ENCODE data around the gene C1orf21. TPM values are rescaled to one million over a fixed set of nuclear protein-coding genes. Genes with fewer than 3 reads are reported as not detected.

Gene C1orf21
- total RNA-seq, 4 donors from 2014 or later: 30.6 to 61.7 (median 43.0) TPM

- 56 to 58% methylated on average over 3 of the region's 3 CpGs for WGBS, 2 donors
- H3K4me3 ChIP-seq: no peak overlapping the region
Observed at GRCh38 chr1:184409011-184409410, 22.2 kb downstream of the C1orf21 start.

GRCh38 chr1:184412472-184412871, 25.6 kb downstream of the C1orf21 start:
- Histone ChIP-seq H3K4me1 (peaks cover 0 to 34% (median 5%) of the 10 kb centered on the region in 4 donors), H3K27me3 (no peaks in the 10 kb centered on the region), H3K36me3 (no peaks in the 10 kb centered on the region), H3K9me3 (no peaks in the 10 kb centered on the region), H3K4me3 (no peak overlapping the region), H3K27ac (no peak overlapping the region)
- 100% methylated on average over 1 of the region's 1 CpG for WGBS, 2 donors
- TF ChIP-seq CTCF (IDR thresholded peaks at IDR 0.05): no peak
- no peak for TF ChIP-seq EP300 (IDR thresholded peaks at IDR 0.05)
- no peak for TF ChIP-seq POLR2A (IDR thresholded peaks at IDR 0.05)
- DNase-seq (ENCODE audit: low spot score in 2 of 2): no peak

More at GRCh38 chr1:184409011-184409410, 22.2 kb downstream of the C1orf21 start:
- no peaks in the 10 kb centered on the region for H3K27me3 ChIP-seq
- no peaks in the 10 kb centered on the region for H3K9me3 ChIP-seq
- DNase-seq (ENCODE audit: low spot score in 2 of 2): no peak
- H3K27ac ChIP-seq: peak overlapping the region in 1 of 4 donors; percentile 5
- TF ChIP-seq EP300 (IDR thresholded peaks at IDR 0.05): no peak
- no peaks in the 10 kb centered on the region for H3K36me3 ChIP-seq
- H3K4me1 ChIP-seq: peaks cover 0 to 60% (median 7%) of the 10 kb centered on the region in 4 donors

- H3K27me3 ChIP-seq: no peaks in the 10 kb centered on the region
- no peaks in the 10 kb centered on the region for H3K9me3 ChIP-seq
- no peak overlapping the region for H3K27ac ChIP-seq
- no peak for DNase-seq (ENCODE audit: low spot score in 2 of 2)
- no peak overlapping the region for H3K4me3 ChIP-seq
- no peaks in the 10 kb centered on the region for H3K36me3 ChIP-seq
- 50 to 57% methylated on average over 2 of the region's 2 CpGs for WGBS, 2 donors
- H3K4me1 ChIP-seq: peaks cover 0 to 44% (median 0%) of the 10 kb centered on the region in 4 donors
- TF ChIP-seq CTCF (IDR thresholded peaks at IDR 0.05) (no peak), EP300 (IDR thresholded peaks at IDR 0.05) (no peak), POLR2A (IDR thresholded peaks at IDR 0.05) (no peak)
Observed at GRCh38 chr1:184416481-184416880, 29.7 kb downstream of the C1orf21 start.

GRCh38 chr1:184416946-184417345, 30.1 kb downstream of the C1orf21 start:
- whole genome bisulfite sequencing, 2 donors: 57 to 60% methylated on average over 3 of the region's 3 CpGs
- no peaks in the 10 kb centered on the region for H3K9me3 ChIP-seq
- H3K4me1 ChIP-seq: peaks cover 0 to 49% (median 0%) of the 10 kb centered on the region in 4 donors
- no peaks in the 10 kb centered on the region for H3K27me3 ChIP-seq
- TF ChIP-seq CTCF (IDR thresholded peaks at IDR 0.05) (no peak), POLR2A (IDR thresholded peaks at IDR 0.05) (no peak), EP300 (IDR thresholded peaks at IDR 0.05) (no peak)
- no peak overlapping the region for H3K4me3 ChIP-seq
- DNase-seq (ENCODE audit: low spot score in 2 of 2): no peak
- H3K36me3 ChIP-seq: no peaks in the 10 kb centered on the region
- H3K27ac ChIP-seq: no peak overlapping the region

GRCh38 chr1:184417916-184418315, 31.1 kb downstream of the C1orf21 start:
- Histone ChIP-seq H3K4me3 (no peak overlapping the region), H3K27me3 (no peaks in the 10 kb centered on the region), H3K4me1 (peaks cover 0 to 57% (median 0%) of the 10 kb centered on the region in 4 donors), H3K36me3 (no peaks in the 10 kb centered on the region), H3K27ac (no peak overlapping the region), H3K9me3 (no peaks in the 10 kb centered on the region)
- no peak for DNase-seq (ENCODE audit: low spot score in 2 of 2)
- TF ChIP-seq EP300 (IDR thresholded peaks at IDR 0.05): no peak
- TF ChIP-seq POLR2A (IDR thresholded peaks at IDR 0.05): no peak
- no peak for TF ChIP-seq CTCF (IDR thresholded peaks at IDR 0.05)
- 95 to 100% methylated on average over 1 of the region's 1 CpG for WGBS, 2 donors
